HG02981 (cell line): ENCODE data around the gene BTF3.
"Not testable (repeated sequence)": the region's sequence is repeated elsewhere in the genome, so short reads cannot be mapped to it uniquely, and the experiment has no call there.

Experiments used
- ATAC-seq: cut with Tn5 transposase; IDR thresholded peaks from one replicate; pipeline ENCODE4 v1.9.1; 2021; ENCODE audit warnings: mild to moderate bottlenecking, moderate library complexity; ENCODE audit not compliant: unreplicated experiment

The BTF3 gene

DNA sequence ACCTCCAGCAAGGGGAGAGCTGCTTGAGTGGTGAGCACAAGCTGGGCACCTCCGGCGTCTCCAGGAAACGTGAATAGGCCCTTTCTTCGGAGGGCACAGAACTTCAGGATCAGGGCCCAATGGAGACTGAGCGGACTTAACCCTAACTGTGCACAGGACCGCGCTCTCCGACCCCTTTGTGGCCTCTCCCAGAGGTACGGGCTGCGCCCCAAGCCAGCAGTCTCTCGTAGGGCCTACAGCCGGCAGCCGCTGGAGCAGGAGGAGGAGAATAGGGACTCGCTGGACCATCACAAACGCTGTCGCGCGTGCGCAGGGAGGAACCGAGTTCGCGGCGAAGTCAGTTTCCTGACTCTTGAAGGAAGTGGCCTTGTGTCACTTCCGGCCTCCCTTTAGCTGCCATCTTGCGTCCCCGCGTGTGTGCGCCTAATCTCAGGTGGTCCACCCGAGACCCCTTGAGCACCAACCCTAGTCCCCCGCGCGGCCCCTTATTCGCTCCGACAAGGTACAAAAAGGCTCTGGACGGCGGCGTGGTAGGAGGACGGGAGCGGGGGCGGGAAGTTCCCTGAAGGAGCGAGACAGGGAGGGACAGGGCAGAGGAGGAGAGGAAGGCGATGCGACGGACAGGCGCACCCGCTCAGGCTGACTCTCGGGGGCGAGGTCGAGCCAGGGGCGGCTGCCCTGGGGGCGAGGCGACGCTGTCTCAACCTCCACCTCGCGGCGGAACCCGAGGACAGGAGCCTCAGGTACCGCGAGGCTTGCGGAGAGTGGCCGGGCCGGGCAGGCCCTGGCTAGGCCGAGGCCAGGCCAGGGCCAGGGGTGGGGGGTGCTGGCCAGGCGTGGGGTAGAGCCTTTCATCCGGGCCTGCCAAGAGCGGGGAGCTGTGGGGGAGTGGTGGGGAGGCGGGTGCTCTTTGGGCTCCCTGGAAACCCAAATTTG lies at the start of gene BTF3:
BTF3 (plus strand) TSS at position 386 of the 936 bp plus-strand sequence; CDS start at position 612, 226 bp downstream.
- ATAC-seq = peak; percentile 93

DNA sequence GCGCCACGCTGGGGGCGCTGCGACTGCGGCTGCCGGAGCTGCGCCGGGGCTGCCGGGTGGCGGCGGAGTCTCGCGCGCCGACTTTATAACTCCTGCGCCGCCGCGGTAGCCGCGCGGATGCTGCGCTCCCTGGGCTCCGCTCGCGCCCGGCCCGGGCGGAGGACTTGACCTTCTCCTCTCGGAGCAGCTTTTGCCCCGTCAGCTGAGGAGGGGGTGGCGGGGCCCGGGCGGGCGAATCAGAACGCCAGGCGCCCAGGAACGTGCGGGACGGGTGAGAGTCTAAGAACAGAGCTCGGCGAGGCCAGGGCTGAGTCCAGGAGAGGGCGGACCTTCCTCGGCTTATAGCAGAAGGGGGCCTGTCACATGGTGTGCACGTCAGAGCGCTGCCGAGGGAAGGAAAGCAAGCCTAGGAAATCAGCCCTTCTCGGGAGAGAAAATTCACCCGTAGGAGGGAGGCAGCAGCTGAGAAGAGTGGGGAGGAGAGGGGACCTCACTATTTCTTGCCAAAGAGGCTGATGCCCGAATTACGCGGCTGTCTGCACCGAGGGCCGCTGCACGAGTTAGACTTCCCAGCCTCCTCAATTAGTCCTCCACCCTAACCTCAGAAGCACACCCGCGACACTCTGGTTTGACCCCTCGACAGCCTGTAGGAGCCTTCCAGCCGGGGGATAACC lies 49.6 kb upstream of the BTF3 start, which contains the start of gene FOXD1:
FOXD1 (minus strand) TSS at position 315 of the 674 bp plus-strand sequence. CDS start 415 bp downstream, outside the sequence.
- ATAC-seq = no peak

DNA sequence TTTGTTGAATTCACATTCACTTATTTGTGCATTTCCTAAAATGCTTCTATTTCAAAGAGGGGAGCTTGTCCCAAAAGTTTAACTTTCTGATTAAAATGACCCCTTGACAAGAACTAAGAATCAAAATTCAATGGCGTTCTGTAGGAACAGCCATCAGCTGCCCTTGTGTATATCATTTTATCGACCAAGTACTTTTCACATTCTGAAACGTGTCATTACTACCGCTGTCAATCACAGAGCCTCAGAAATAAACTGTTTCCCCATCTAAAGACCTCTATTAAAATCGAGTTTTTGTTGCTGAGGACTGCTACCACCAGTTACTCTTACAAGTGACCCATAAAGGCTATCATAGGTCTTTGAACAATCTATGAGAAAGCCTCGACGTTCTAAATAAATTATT lies 48.1 kb upstream of the BTF3 start:
- ATAC-seq = no peak

DNA sequence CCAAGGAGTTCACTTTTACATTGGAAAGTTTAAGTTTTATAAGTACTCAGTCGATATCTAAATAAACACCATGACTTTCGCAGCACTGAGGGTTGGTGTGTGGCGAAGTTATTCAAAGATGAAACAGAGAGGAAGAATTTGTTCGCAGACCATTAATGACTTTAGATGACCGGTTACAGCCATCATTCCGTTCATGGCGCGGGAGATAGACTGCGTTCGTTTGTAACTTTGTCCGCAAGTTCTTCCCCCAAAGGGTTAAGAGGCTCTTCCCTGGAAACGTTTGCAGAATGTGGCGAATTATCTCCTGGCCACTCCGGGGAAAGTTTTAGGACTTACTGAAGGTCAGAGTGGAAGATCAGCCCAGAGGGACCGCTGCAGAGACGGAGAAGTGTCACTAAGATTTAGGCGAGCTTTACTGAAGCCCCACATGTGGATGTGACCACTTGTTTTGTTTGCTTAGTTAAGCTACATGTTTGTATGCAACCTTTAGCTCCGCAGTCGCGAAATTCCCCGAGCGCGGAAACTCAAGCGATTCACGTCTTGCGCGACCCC lies 47.5 kb upstream of the BTF3 start:
- ATAC-seq = no peak

DNA sequence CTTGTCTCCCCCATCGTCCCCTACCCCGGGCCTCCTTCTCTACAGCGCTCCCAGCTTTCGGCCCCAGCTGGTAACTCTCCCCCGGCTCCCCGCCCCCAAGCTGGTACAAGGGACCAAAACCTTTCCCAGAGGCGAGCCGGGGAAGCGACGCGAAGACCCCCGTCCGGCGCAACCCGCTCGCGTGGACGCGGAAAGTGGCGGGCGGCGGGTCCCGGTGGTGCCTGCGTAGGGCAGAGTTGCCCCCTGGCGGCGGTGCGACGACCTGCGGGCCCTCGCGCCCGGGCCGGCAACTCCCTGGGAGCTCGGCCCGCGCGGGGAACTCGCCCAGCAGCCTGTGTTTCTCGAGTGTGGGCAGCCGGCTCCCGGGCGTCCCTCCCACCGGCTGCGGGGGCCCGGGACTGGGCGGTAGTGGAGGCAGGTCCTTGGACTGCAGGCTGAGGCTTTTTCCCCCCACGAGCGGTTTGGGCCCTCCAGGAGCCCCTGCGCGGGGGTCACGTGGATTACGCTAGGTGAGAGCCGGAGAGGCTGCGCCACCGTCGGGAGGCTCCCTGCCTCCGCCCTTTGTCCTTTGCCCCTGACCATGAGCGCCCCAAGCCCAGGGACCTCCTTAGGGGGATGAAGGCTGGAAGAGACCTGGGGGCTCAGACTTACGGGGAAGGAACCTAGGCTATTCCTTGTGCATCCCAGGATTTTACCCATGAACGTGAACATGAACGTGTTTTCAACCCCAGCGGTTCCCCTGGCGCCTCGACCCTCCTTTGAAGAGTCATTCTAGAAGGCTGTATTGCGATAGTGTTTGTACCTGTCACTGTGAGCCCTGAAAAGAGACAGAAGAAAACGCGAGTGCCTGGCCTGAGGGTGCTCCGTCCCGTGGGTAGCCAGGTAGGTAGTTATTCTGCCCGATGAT lies 46.8 kb upstream of the BTF3 start:
- ATAC-seq = no peak

DNA sequence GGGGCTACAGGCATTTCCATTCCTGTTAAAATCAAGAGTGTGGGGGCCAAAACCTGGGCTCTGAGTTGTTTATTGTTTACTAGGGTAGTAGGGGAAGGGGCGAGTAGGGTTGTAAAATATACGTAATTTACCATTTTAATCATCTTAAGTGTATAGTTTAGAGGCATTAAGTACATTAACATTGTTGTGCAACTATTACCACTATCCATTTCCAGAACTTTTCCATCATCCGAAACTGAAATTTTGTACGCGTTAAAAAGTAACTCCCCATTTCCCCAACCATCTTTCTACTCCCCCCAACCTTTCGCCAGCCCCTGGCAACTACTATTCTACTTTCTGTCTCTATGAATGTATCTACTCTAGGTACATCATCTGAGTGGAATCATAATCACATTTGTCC lies 46.0 kb upstream of the BTF3 start:
- no peak for ATAC-seq

DNA sequence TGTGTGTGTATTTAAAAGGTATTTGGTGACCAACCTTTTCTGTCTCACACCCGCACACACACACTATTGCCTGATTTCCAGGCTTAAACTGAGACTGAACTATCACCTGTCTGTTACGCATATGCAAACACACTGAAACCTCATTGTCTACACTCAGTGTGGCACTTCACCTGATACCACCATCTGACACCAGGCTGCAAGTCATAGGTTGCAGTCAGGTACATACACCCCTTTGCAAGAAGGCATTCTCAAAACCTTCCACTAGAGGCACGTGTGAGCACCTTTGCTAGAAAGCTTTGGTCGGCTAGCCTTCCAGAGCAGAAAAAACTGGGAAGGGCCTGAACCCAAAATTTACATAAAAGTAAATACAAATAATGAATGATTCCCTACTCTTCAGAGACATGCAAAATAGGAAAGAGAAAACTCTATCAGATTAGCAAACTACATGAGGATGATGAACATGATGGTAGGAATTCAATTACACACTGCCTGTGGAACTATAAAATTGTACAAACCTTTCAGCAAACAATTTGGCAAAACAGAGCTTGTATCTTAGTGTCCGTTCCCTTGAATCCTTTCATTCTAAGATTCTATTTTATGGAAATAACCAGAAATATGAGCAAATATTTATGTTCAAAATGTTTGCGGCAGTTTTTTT lies 43.7 kb upstream of the BTF3 start:
- peak; percentile 76 for ATAC-seq

DNA sequence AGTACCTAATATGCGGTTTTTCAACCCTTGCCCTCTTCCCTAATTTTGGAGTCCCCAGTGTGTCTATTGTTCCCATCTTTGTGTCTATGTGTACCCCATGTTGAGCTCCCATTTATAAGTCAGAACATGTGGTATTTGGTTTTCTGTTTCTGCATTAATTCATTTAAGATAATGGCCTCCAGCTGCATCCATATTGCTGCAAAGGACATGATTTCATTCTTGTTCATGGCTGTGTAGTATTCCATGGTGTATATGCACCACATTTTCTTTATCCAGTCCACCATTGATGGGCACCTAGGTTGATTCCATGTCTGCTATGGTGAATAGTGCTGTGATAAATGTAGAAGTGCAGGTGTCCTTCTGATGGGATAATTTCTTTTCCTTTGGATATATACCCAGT lies 41.8 kb upstream of the BTF3 start:
- ATAC-seq = not testable (repeated sequence)

DNA sequence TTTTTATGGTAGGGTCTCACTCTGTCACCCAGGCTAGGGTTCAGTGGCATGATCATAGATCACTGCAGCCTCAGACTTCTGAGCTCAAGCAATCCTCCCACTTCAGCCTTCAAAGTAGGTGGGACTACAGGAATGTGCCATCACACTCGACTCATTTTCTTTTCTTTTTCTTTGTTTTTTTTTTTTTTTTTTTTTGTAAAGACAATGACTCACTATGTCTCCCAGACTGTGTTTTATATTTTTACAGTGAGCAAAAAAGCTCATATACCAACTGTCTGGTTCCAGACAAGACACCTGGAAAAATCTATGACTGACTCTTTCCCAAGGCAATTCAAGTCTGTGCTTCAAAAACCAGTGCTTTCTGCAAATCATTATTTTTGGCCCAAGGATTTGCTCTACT lies 38.9 kb upstream of the BTF3 start:
- no peak for ATAC-seq

DNA sequence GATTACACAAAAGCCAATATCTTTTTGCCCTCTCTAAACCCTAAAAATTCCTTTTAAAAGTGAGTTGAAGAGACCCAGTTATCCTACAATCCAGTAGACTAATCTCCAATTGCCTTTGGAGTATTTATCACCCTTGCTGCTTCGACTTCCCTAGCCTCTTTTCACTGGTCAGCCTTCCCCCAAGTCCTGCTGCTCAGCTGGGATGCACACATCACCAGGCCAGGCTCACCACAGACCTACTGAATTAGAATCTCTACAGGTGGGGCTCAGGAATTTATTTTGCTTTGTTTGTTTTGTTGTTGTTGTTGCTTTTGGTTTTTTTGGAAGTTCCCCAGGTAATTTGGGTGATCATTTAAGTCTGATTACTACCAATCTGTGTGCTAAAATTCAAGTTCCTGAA lies 38.1 kb upstream of the BTF3 start:
- ATAC-seq = no peak

DNA sequence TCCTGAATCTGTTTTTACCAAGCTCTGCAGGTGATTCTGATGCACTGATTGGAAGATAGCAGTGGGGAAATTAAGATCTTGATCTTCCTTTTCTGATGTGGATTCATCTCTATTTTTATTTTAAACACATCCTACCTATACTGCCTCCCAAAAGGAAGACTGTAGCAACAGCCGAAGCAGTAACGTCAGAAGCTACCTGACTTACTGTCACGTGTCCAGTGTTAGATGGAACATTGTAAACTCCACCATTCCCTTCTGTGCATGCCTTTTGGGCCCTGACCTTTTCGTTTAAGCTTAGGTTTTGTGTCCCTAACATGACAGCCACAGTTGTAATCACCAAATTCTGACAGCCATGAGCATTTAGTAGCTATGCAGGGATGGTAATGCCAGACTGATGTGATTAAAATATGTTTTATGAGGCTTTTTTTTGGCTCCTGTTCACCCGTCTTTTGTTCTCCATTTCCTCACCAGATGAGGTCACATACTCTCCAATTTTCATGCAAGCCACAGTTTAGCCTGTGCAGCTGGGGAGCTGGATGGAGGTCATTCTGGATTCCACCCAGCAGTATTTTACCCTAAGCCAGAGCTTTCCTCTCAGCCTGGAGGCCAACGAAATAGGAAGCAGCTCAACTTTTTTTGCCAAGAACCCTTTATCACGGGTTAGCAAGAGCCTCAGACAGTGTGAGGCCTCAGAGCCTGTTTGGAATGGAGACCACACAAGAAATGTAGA lies 34.1 kb upstream of the BTF3 start:
- no peak for ATAC-seq

DNA sequence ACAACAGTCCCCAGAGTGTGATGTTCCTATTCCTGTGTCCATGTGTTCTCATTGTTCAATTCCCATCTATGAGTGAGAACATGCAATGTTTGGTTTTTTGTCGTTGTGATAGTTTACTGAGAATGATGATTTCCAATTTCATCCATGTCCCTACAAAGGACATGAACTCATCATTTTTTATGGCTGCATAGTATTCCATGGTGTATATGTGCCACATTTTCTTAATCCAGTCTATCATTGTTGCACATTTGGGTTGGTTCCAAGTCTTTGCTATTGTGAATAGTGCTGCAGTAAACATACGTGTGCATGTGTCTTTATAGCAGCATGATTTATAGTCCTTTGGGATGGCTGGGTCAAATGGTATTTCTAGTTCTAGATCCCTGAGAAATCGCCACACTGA lies 29.6 kb upstream of the BTF3 start:
- not testable (repeated sequence) for ATAC-seq

DNA sequence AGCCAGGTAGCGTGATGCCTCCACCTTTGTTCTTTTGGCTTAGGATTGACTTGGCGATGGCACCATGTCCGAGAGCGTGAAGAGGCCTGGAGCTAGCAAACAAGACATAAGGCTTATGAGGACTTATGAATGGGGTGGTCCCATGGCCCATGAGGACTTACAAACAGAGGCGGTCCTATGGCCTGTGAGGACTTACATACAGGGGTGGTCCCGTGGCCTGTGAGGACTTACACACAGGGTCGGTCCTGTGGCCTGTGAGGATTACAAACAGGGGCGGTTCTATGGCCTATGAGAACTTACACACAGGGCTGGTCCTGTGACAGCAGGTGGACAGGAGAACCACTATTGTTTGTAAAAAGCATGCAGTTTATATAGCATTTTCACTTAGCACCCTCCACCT lies 28.4 kb upstream of the BTF3 start:
- ATAC-seq = no peak

DNA sequence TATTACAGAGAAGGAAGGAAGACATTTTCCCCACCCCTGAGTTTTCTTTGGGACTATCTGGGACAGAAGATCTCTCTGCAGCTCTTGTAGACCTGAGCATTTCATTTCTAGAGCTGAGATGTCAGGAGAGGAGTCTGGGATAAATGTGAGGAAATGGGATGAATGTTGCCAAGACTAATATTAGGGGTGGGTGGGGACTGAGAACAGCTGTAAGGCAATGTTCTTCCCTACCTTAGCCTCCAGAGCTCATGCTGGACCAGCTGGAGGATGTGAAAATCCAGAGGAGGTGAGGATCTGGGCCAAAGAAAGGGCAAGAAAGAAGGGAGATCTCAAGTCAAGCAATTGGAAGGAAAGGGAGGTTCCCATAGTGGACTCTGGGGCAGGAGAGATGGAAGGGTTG lies 26.6 kb upstream of the BTF3 start:
- ATAC-seq = no peak

DNA sequence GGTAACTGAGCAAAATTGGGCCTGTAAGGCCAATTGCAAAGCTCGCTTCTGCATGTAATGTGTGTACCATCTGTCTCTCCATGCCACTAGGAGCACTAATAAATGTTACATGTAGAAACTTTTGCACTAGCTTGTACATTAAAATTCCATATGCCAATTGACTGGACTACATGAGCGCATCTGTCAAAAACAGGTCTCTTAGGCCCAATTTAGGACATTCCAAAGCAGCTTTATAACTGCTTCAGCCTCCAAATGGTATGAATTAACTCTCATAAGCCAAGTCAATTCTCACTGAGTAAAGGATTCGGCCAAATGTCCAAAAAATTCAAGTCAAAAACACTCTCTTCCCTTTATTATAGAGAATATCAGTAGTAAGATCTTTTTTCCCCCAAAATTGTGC lies 26.1 kb upstream of the BTF3 start:
- ATAC-seq = no peak

DNA sequence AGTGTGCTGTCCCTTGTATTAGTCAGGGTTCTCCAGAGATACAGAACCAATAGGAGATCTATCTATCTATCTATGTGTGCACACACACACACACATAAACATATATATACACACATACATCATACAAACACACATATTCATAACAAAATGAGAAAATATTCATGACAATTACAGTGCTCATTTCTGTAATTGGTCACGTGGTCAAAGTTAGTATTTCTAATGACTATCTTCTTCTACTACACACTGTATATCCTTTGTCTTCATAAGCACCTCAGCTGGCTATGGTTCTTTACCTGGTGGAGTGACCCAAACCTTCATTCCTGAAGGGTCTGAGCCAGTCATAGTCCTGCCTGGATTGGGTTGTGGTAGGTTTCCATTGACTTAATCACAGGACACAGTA lies 17.7 kb upstream of the BTF3 start:
- no peak for ATAC-seq

DNA sequence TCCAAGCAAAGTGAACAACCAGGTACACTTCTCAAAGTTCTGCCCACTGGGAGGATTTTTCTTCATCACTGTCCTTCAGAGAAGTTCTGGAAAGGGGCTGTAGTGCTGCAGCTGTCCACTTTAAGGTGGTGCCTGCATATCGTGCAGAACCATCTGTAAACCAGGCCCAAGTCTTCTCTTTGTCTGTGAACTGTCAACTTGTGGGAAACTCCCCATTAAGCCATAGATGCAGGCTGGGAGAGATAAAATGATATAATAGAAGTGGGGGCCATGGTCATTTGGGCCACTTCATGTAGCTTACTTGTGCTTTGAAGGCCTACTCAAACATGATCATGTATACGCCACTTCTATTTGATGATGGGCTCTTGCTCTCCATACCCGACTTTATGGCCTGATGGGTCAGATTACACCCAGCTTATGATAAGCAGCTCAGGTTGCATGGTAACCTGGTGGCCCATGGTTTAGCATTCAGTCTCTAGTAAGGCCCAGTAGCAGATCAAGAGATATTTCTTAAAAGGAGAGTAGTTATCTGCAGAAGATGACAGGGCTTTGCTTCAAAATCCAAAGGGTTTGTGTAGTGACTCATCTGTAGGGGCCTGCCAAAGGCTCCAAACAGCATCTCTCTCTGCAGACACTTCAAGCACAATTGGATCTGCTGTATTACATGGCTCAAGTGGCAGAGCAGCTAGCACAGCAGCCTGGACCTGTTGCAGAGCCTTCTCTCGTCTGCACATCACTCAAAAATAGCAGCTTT lies 15.7 kb upstream of the BTF3 start:
- no peak for ATAC-seq

DNA sequence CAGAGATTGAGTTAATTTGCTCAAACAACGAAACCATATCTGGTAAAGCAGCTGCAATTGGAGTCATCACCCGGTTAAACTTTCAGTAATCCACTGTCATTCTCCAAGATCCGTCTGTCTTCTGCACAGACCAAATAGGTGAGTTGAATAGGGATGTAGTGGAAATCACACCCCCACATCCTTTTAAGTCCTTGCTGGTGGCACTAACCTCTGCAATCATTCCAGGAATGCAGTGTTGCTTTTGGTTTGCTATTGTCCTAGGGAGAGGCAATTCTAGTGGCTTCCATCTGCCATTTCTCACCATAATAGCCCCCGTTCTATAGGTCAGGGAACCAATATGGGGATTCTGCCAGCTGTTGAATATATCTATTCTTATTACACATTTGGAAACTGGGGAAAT lies 14.6 kb upstream of the BTF3 start:
- ATAC-seq = no peak

DNA sequence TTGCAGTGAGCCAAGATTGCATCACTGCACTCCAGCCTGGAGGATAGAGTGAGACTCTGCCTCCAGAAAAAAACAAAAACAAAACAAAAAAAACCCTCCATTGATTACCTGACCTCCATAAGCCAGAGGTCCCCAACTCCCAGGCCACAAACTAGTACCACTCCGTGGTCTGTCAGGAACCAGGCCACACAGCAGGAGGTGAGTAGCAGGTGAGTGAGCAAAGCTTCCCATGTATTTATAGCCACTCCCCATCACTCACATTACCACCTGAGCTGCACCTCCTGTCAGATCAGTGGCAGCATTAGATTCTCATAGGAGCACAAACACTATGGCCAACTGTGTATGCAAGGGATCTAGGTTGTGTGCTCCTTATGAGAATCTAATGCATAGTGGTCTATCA lies 13.7 kb upstream of the BTF3 start:
- no peak for ATAC-seq
